ENCODE results near the gene IL9. TPM values are rescaled to one million over a fixed set of nuclear protein-coding genes. Genes with fewer than 3 reads are reported as not detected.

The IL9 gene
- total and polyA plus RNA-seq, 10 of the 15 experiments (the other 5 are each of a cell fraction or from before 2014, with no cell fraction given): not detected

GRCh38 chr5:135864503-135865435, 30.9 kb downstream of the IL9 start:
- Histone ChIP-seq H3K79me2 (ENCODE audit: control insufficient read depth, insufficient read depth, low read length) (no peaks in the 10 kb centered on the region), H3K4me2 (ENCODE audit: control insufficient read depth, insufficient read depth) (no peak overlapping the region), H3K4me3 (no peak overlapping the region), H3K27me3 (replicated peaks in 1 of 2; ENCODE audit: control insufficient read depth in 2 of 2, insufficient read depth in 2 of 2, low read length in 1 of 2) (no peaks in the 10 kb centered on the region; a peak in 1 of 4 replicates), H3K9ac (ENCODE audit: control insufficient read depth, insufficient read depth, low read length) (no peak overlapping the region), H3K4me1 (ENCODE audit: control insufficient read depth, insufficient read depth, low read length) (no peaks in the 10 kb centered on the region), H3K36me3 (ENCODE audit: control insufficient read depth in 2 of 2, insufficient read depth in 2 of 2, low read length in 1 of 2) (no peaks in the 10 kb centered on the region), H3K27ac (ENCODE audit: control insufficient read depth, insufficient read depth) (no peak overlapping the region), H3K9me3 (replicated peaks; ENCODE audit: control insufficient read depth, insufficient read depth, low read length) (no peaks in the 10 kb centered on the region), H2AFZ (ENCODE audit: control insufficient read depth, low read depth, low read length) (no peak overlapping the region), H4K20me1 (ENCODE audit: control insufficient read depth, insufficient read depth) (no peaks in the 10 kb centered on the region)
- in situ Hi-C loops (cut with MboI) (no loop called here), intact Hi-C loops (cut with micrococcal nuclease; ENCODE audit: unreplicated experiment) (no loop called here)
- no TSS peak for BruUV-seq (replicated peaks)
- DNase-seq (ENCODE audit: low read depth, low spot score) (no peak), FAIRE-seq (no peak), ATAC-seq (no peak)
- TF ChIP-seq SP1 (IDR thresholded peaks at IDR 0.05; ENCODE audit: low read depth, low read length): no peak
- TF ChIP-seq SMARCA5 (IDR thresholded peaks at IDR 0.05): no peak
- TF ChIP-seq CBX5 (IDR thresholded peaks at IDR 0.05; ENCODE audit: low read depth): no peak
- TF ChIP-seq HDGF (IDR thresholded peaks at IDR 0.05): no peak
- ChIA-PET RAD21 (ENCODE audit: unreplicated experiment) (no interaction called here), POLR2A (no interaction called here), SMC1A (ENCODE audit: uncharacterized antibody, unreplicated experiment) (no interaction called here), CTCF (no interaction called here)
- WGBS (ENCODE audit: insufficient coverage, insufficient replicate concordance, low lambda C conversion rate, missing lambda C conversion rate): 23% methylated on average over 3 of the region's 3 CpGs

- Histone ChIP-seq H3K27ac (ENCODE audit: control insufficient read depth, insufficient read depth) (no peak overlapping the region), H3K9ac (ENCODE audit: control insufficient read depth, insufficient read depth, low read length) (no peak overlapping the region), H3K9me3 (replicated peaks; ENCODE audit: control insufficient read depth, insufficient read depth, low read length) (no peaks in the 10 kb centered on the region; the same call in 2 of the 3 replicates), H4K20me1 (ENCODE audit: control insufficient read depth, insufficient read depth) (no peaks in the 10 kb centered on the region), H3K4me1 (ENCODE audit: control insufficient read depth, insufficient read depth, low read length) (no peaks in the 10 kb centered on the region), H3K27me3 (replicated peaks in 1 of 2; ENCODE audit: control insufficient read depth in 2 of 2, insufficient read depth in 2 of 2, low read length in 1 of 2) (no peaks in the 10 kb centered on the region; a peak in 1 of 4 replicates), H3K79me2 (ENCODE audit: control insufficient read depth, insufficient read depth, low read length) (no peaks in the 10 kb centered on the region), H3K4me3 (no peak overlapping the region), H3K36me3 (ENCODE audit: control insufficient read depth in 2 of 2, insufficient read depth in 2 of 2, low read length in 1 of 2) (no peaks in the 10 kb centered on the region), H3K4me2 (ENCODE audit: control insufficient read depth, insufficient read depth) (no peak overlapping the region), H2AFZ (ENCODE audit: control insufficient read depth, low read depth, low read length) (no peak overlapping the region)
- BruUV-seq (replicated peaks): no TSS peak
- POLR2A ChIA-PET: no interaction called here
- SMC1A ChIA-PET (ENCODE audit: uncharacterized antibody, unreplicated experiment): no interaction called here
- intact Hi-C loops (cut with micrococcal nuclease; ENCODE audit: unreplicated experiment) (no loop called here), in situ Hi-C loops (cut with MboI) (no loop called here)
- FAIRE-seq (no peak), ATAC-seq (no peak), DNase-seq (ENCODE audit: low read depth, low spot score) (no peak)
- CTCF ChIA-PET: no interaction called here
- 81% methylated on average over 2 of the region's 2 CpGs for WGBS (ENCODE audit: insufficient coverage, insufficient replicate concordance, low lambda C conversion rate, missing lambda C conversion rate)
- TF ChIP-seq ZBED1 (IDR thresholded peaks at IDR 0.05; ENCODE audit: borderline replicate concordance): no peak
- RAD21 ChIA-PET (ENCODE audit: unreplicated experiment): no interaction called here
Measured at GRCh38 chr5:135862744-135863143, 32.9 kb downstream of the IL9 start.
